ENCODE results near the gene RANBP6. TPM values are rescaled to one million over a fixed set of nuclear protein-coding genes. Genes with fewer than 3 reads are reported as not detected.

RANBP6 gene
- total RNA-seq, 1 donor from 2014 or later = 19.1 TPM

DNA sequence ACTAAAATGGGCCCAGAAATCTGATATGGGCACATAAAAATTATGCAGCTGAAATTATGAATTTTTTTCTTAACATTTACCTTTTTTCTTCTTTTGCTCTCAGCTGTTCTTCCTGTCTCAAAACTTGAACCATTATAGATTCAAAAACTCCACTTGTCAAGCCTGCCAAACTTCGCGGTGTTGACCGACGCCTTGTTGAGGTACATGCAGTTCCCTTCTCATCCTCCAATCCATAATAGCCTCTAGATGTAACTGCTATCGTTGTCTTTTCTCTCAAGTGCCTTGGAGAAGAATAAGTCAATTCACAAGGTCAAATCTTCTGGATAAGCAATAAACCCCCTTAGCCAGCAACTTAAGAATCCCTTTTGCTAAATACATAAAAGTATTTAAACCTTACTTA is 27.2 kb downstream of the RANBP6 start:
- H3K4me3 Mint-ChIP-seq (ENCODE audit: unreplicated experiment) = no peak overlapping the region
- no peak for TF ChIP-seq CTCF (IDR thresholded peaks at IDR 0.05; ENCODE audit: unreplicated experiment)
- no peaks in the 10 kb centered on the region for H3K4me1 Mint-ChIP-seq (ENCODE audit: unreplicated experiment)
- no peaks in the 10 kb centered on the region for H3K27me3 Mint-ChIP-seq (ENCODE audit: unreplicated experiment)
- peaks cover 3% of the 10 kb centered on the region for H3K36me3 Mint-ChIP-seq (ENCODE audit: low read depth, unreplicated experiment)
- no peak overlapping the region for H3K27ac Mint-ChIP-seq (ENCODE audit: unreplicated experiment)
- DNase-seq (ENCODE audit: low spot score) = no peak
- H3K9me3 Mint-ChIP-seq (ENCODE audit: unreplicated experiment) = no peaks in the 10 kb centered on the region

DNA sequence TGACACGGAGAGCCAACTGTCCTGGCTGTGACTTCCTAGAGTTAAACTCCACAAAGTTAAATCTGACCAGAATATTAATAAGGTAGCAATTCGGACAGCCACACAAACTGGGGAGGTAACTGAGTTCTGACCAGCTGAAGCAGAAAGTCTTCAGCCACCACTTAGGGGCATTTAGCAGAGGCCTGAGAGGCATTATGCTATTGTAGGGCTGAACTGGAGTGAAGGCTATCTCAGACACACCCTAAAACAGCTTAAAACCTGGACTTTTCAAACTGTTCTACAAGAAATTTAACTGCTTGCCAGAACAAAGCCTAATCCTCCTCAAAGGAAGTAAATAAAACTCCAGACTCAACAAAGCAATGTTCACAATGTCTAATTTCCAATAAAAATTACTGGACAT is 32.4 kb downstream of the RANBP6 start:
- Mint-ChIP-seq H3K27ac (ENCODE audit: unreplicated experiment) (no peak overlapping the region), H3K36me3 (ENCODE audit: low read depth, unreplicated experiment) (no peaks in the 10 kb centered on the region), H3K4me3 (ENCODE audit: unreplicated experiment) (no peak overlapping the region), H3K27me3 (ENCODE audit: unreplicated experiment) (no peaks in the 10 kb centered on the region), H3K9me3 (ENCODE audit: unreplicated experiment) (no peaks in the 10 kb centered on the region), H3K4me1 (ENCODE audit: unreplicated experiment) (no peaks in the 10 kb centered on the region)
- TF ChIP-seq CTCF (IDR thresholded peaks at IDR 0.05; ENCODE audit: unreplicated experiment) = no peak
- DNase-seq (ENCODE audit: low spot score) = no peak

DNA sequence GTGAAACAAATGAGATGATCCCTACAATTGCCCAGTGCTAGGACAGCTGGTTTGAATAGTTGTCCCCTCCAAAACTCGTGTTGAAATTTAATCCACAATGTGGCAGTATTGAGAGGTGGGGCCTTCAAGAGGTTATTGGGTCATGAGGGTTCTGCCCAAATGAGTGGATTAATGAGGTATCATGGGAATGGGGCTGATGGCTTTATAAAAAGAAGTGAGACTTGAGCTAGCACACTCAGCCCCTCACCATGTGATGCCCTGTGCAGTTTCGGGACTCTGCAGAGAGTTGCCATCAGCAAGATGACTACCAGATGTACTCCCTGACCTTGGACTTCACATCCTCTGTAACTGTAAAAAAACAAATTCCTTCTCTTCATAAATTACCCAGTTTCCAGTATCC is 33.1 kb downstream of the RANBP6 start:
- DNase-seq (ENCODE audit: low spot score) = no peak
- no peaks in the 10 kb centered on the region for H3K4me1 Mint-ChIP-seq (ENCODE audit: unreplicated experiment)
- H3K4me3 Mint-ChIP-seq (ENCODE audit: unreplicated experiment) = no peak overlapping the region
- no peaks in the 10 kb centered on the region for H3K27me3 Mint-ChIP-seq (ENCODE audit: unreplicated experiment)
- no peaks in the 10 kb centered on the region for H3K36me3 Mint-ChIP-seq (ENCODE audit: low read depth, unreplicated experiment)
- no peaks in the 10 kb centered on the region for H3K9me3 Mint-ChIP-seq (ENCODE audit: unreplicated experiment)
- no peak overlapping the region for H3K27ac Mint-ChIP-seq (ENCODE audit: unreplicated experiment)
- no peak for TF ChIP-seq CTCF (IDR thresholded peaks at IDR 0.05; ENCODE audit: unreplicated experiment)

DNA sequence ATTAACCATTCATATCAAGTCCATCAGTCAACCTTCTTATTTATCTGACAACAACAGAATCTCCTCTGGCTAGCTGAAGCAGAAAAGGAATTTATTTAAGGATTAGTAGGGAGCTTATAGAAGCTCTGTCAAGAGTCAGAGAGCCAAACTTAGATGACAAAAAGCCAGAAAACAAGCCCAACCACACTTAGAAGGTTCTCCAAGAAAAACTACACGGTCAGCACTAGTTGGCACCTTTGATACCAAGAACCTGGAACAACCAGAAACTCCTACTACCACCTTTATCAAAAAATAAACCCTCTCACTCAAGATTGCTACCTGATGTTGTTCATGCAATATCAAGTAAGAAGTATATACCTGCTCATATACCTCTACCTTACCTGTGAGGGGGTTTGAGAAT is 36.9 kb downstream of the RANBP6 start:
- DNase-seq (ENCODE audit: low spot score) = no peak
- no peaks in the 10 kb centered on the region for H3K9me3 Mint-ChIP-seq (ENCODE audit: unreplicated experiment)
- H3K4me3 Mint-ChIP-seq (ENCODE audit: unreplicated experiment) = no peak overlapping the region
- H3K4me1 Mint-ChIP-seq (ENCODE audit: unreplicated experiment) = peaks cover 2% of the 10 kb centered on the region
- TF ChIP-seq CTCF (IDR thresholded peaks at IDR 0.05; ENCODE audit: unreplicated experiment) = no peak
- H3K36me3 Mint-ChIP-seq (ENCODE audit: low read depth, unreplicated experiment) = peaks cover 22% of the 10 kb centered on the region
- H3K27me3 Mint-ChIP-seq (ENCODE audit: unreplicated experiment) = no peaks in the 10 kb centered on the region
- no peak overlapping the region for H3K27ac Mint-ChIP-seq (ENCODE audit: unreplicated experiment)

DNA sequence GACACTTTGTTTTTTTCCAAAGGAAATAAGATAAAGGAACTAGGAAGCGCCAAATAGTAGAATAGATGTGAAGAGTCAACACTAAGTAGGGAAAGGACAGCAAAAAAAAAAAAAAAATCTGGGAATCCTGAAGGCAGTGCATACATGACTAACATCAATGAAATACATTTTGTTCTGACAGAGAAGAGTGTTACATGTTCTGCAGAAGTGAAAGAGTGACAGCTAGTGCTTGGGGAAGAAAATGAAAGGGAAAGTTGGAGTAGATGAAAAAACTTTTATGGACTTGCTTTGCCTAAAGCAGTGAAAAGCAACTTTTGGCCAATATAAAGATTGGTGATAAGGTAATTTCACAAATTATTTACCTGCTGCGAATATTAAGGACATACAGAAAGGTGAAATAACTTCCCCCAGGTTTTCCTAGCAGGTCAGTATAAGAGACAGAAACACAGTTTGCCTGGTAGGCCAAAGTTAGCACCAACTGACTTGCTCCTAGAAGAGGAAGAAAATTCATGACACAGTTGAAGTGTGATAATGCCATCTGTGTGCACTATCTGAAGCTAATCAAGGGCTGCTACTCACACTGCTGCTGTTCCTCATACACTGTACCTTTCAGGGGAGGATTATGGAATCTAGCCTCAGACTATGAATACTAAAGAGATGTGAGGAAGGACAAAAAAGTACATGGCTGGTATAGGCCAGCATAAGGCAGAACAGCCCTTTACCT is 38.6 kb downstream of the RANBP6 start:
- Mint-ChIP-seq H3K36me3 (ENCODE audit: low read depth, unreplicated experiment) (peaks cover 24% of the 10 kb centered on the region), H3K27ac (ENCODE audit: unreplicated experiment) (no peak overlapping the region)

More for the DNA sequence above, 38.6 kb downstream of the RANBP6 start:
- DNase-seq (ENCODE audit: low spot score) = no peak
- no peak overlapping the region for H3K4me3 Mint-ChIP-seq (ENCODE audit: unreplicated experiment)
- H3K27me3 Mint-ChIP-seq (ENCODE audit: unreplicated experiment) = no peaks in the 10 kb centered on the region
- no peak for TF ChIP-seq CTCF (IDR thresholded peaks at IDR 0.05; ENCODE audit: unreplicated experiment)
- peaks cover 2% of the 10 kb centered on the region for H3K4me1 Mint-ChIP-seq (ENCODE audit: unreplicated experiment)
- H3K9me3 Mint-ChIP-seq (ENCODE audit: unreplicated experiment) = no peaks in the 10 kb centered on the region
